Body of pancreas (tissue), 4 donors: ENCODE data around the gene PROCR.

Experiments
- CTCF ChIP-seq, 7 experiments: fragments of 450-650 bp in 4 of 7; fragments of 200-600 bp in 3 of 7; sonication (generic) in 3 of 7; IDR thresholded peaks; one replicate each; pipeline ENCODE4 v1.5.1; 2016 to 2019; ENCODE audit warnings: antibody characterized with exemption in 7 of 7
- POLR2A ChIP-seq, 3 donors: fragments of 450-650 bp; IDR thresholded peaks; one replicate each; pipeline ENCODE4 v1.6.1; 2016; ENCODE audit warnings: antibody characterized with exemption in 3 of 3, mild to moderate bottlenecking in 2 of 3

DNA sequence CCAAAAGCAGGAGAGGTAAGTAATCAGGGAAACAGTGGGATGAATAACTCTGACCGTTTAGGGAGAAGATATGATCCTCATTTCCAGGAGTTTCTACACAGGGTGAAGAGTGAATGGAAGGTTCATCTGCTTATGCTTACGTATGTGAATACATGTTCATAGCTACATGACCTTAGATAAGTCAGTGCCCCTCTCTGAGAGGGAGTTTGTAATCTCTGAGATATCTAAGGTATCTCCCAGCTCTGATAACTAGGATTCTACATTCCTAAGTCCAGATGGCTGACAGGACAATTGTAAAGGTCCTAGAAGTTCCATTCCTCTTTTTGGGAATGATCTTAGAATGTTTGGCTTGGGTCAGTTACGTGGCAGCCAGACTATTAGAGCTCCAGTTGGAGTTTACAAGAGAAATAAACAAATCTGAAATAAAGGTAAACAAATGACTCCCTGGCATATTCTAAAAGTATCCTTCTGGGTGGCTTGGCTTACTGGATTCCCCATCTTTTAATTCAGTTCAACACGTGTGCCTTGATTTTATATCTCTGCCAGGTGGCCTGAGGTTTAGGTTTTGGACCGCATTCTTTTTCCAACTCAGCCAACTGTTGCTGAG is 15.8 kb downstream of the PROCR start:
- TF ChIP-seq POLR2A (IDR thresholded peaks at IDR 0.05) (no peak), CTCF (IDR thresholded peaks at IDR 0.05) (no peak)
